ENCODE data around the gene KRT222. TPM values are rescaled to one million over a fixed set of nuclear protein-coding genes. Genes with fewer than 3 reads are reported as not detected.

Gene KRT222
- 0.66 TPM for polyA plus RNA-seq (2012; ENCODE audit: insufficient read depth, insufficient read length, low read depth)

GRCh38 chr17:40664582-40665333, at the start of gene KRT222:
TSS of gene KRT222 (minus strand) at chr17:40665177. CDS start at chr17:40665099, 78 bp downstream.
- DNase-seq: no peak
- no peaks in the 10 kb centered on the region for H3K4me1 ChIP-seq
- no peaks in the 10 kb centered on the region for H3K36me3 ChIP-seq
- no peaks in the 10 kb centered on the region for H3K9me3 ChIP-seq
- no peak within 1 kb of the TSS for H3K4me3 ChIP-seq (ENCODE audit: low read depth, low read length)
- peaks cover 92% of the 10 kb centered on the region for H3K27me3 ChIP-seq
- no peak for TF ChIP-seq CTCF (IDR thresholded peaks at IDR 0.05; ENCODE audit: low read depth, low read length)

GRCh38 chr17:40714473-40714872, 49.5 kb upstream of the KRT222 start:
- no peaks in the 10 kb centered on the region for H3K9me3 ChIP-seq
- TF ChIP-seq CTCF (IDR thresholded peaks at IDR 0.05; ENCODE audit: low read depth, low read length): no peak
- peaks cover 87% of the 10 kb centered on the region for H3K27me3 ChIP-seq
- DNase-seq: no peak
- no peak overlapping the region for H3K4me3 ChIP-seq (ENCODE audit: low read depth, low read length)
- no peaks in the 10 kb centered on the region for H3K36me3 ChIP-seq
- H3K4me1 ChIP-seq: no peaks in the 10 kb centered on the region

- no peaks in the 10 kb centered on the region for H3K4me1 ChIP-seq
- no peak overlapping the region for H3K4me3 ChIP-seq (ENCODE audit: low read depth, low read length)
- peaks cover 86% of the 10 kb centered on the region for H3K27me3 ChIP-seq
- H3K9me3 ChIP-seq: no peaks in the 10 kb centered on the region
- DNase-seq: no peak
- no peaks in the 10 kb centered on the region for H3K36me3 ChIP-seq
- no peak for TF ChIP-seq CTCF (IDR thresholded peaks at IDR 0.05; ENCODE audit: low read depth, low read length)
These were observed 42.8 kb upstream of the KRT222 start for GRCh38 chr17:40707745-40708144.

GRCh38 chr17:40705584-40705983, 40.6 kb upstream of the KRT222 start:
- H3K9me3 ChIP-seq: no peaks in the 10 kb centered on the region
- no peaks in the 10 kb centered on the region for H3K36me3 ChIP-seq
- TF ChIP-seq CTCF (IDR thresholded peaks at IDR 0.05; ENCODE audit: low read depth, low read length): no peak
- H3K4me3 ChIP-seq (ENCODE audit: low read depth, low read length): no peak overlapping the region
- no peaks in the 10 kb centered on the region for H3K4me1 ChIP-seq
- H3K27me3 ChIP-seq: peaks cover 87% of the 10 kb centered on the region
- DNase-seq: no peak

- DNase-seq: no peak
- Histone ChIP-seq H3K36me3 (no peaks in the 10 kb centered on the region), H3K4me3 (ENCODE audit: low read depth, low read length) (no peak within 1 kb of the TSS), H3K9me3 (no peaks in the 10 kb centered on the region), H3K27me3 (peaks cover 89% of the 10 kb centered on the region), H3K4me1 (no peaks in the 10 kb centered on the region)
- no peak for TF ChIP-seq CTCF (IDR thresholded peaks at IDR 0.05; ENCODE audit: low read depth, low read length)
These were observed 38.7 kb upstream of the KRT222 start, which contains the start of gene KRT24 for GRCh38 chr17:40703652-40704051. TSS of gene KRT24 (minus strand) at chr17:40703752. CDS start at chr17:40703693, 59 bp downstream.

- no peaks in the 10 kb centered on the region for H3K4me1 ChIP-seq
- H3K27me3 ChIP-seq: peaks cover 89% of the 10 kb centered on the region
- no peak for DNase-seq
- no peak for TF ChIP-seq CTCF (IDR thresholded peaks at IDR 0.05; ENCODE audit: low read depth, low read length)
- no peaks in the 10 kb centered on the region for H3K9me3 ChIP-seq
- H3K4me3 ChIP-seq (ENCODE audit: low read depth, low read length): no peak overlapping the region
- no peaks in the 10 kb centered on the region for H3K36me3 ChIP-seq
These were observed 37.3 kb upstream of the KRT222 start for GRCh38 chr17:40702271-40702670.

Data from BE2C (cell line).